HAP-1 (cell line): ENCODE measurements around the gene SGCA.

ENCODE experiments used
- DNase-seq, 2 experiments: peaks; one replicate each; pipeline ENCODE4 v3.0.0-alpha.2; 2016 to 2020; ENCODE audit warnings: low spot score in 2 of 2
- H3K27me3 ChIP-seq: fragments of 250-450 bp; sonication (Bioruptor Pico); 2 replicates; pipeline ENCODE4 v1.5.1; 2020; ENCODE audit warnings: low read depth, mild to moderate bottlenecking, moderate library complexity
- H3K36me3 ChIP-seq: fragments of 250-450 bp; sonication (Bioruptor Pico); replicated peaks from 2 replicates; pipeline ENCODE4 v1.5.1; 2020; ENCODE audit warnings: mild to moderate bottlenecking
- H3K4me1 ChIP-seq: fragments of 250-450 bp; sonication (Bioruptor Pico); 2 replicates; pipeline ENCODE4 v1.5.1; 2020; ENCODE audit warnings: mild to moderate bottlenecking
- H3K4me3 ChIP-seq: fragments of 250-450 bp; sonication (Bioruptor Pico); 2 replicates; pipeline ENCODE4 v1.5.1; 2020; ENCODE audit warnings: mild to moderate bottlenecking, moderate library complexity
- H3K9me3 ChIP-seq: fragments of 250-450 bp; sonication (Bioruptor Pico); 2 replicates; pipeline ENCODE4 v1.5.1; 2020; ENCODE audit warnings: mild to moderate bottlenecking, moderate library complexity
- in situ Hi-C: fragments of 300-500 bp; cut with MboI; formaldehyde crosslinking; loops from 3 replicates; pipeline ENCODE4 v1.14.3; 2020; ENCODE audit warnings: low sequenced_read_pairs, inconsistent platforms, mixed read lengths

Gene SGCA

DNA sequence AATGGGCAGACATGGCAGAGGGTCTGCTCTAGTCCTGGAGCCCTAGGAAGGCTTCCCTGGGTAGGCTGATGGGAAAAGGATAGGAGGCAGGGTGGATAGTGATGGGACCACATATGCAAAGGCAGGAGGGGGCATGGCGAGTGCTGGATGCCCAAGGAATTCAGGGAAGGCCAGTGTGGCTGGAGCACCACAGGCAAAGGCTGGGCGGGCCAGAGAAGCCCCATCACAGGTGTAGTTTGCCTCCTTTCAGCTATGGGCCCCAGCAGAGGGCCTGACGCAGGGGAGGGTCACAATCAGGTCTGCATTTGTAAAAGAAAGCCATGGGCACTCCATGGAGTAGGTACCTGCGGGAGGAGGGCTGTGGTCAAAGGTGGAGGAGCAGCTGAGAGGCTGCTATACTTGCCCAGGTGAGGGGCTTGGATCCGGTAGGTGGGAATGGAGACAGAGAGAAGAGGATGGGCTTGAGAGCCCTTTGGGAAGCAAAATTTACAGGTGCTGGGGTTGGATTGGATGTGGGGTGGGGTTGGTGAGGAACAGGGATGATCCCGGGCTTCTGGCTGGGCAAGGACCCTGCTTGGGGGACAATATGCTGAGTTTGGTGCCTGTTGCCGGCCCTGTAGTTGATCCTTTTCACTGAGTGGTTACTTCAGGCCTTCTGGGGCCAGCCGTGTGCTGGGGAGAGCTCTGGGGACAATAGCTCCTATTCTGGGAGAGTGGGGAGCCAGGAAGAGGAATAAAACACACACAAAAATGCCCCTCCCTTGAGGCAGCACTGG, 42.2 kb downstream of the SGCA start:
- Histone ChIP-seq H3K9me3 (no peaks in the 10 kb centered on the region), H3K4me3 (no peak overlapping the region), H3K36me3 (no peaks in the 10 kb centered on the region), H3K4me1 (peaks cover 4% of the 10 kb centered on the region; the same call in 1 of the 2 replicates), H3K27me3 (peaks cover 25% of the 10 kb centered on the region)
- no peak for DNase-seq
- in situ Hi-C loops: no loop called here

DNA sequence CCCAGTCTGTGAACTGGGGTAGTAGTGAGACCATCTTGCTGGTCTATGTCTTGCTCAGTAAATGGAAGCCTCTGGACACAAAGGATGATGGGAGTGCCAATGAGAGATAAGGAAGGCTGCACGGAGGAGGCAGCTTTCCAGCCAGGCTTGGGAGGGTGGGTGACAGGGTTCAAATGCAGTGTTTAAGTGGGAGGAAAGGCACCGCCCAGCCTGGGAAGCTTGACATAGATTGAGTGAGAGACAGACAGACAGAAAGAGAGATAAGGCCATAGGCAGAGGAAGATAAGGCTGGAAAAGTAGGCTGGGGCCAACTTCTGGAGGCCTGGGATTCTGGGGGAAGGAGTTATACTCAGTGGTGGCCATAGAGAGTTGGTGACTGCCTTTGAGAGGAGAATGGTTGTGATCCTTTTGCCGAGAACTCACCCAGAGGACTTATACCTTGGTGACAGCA, 42.8 kb downstream of the SGCA start:
- H3K4me1 ChIP-seq: peaks cover 4% of the 10 kb centered on the region; the same call in 1 of the 2 replicates
- no peaks in the 10 kb centered on the region for H3K36me3 ChIP-seq
- in situ Hi-C loops: no loop called here
- H3K27me3 ChIP-seq: peaks cover 20% of the 10 kb centered on the region
- no peak overlapping the region for H3K4me3 ChIP-seq
- H3K9me3 ChIP-seq: no peaks in the 10 kb centered on the region
- no peak for DNase-seq

DNA sequence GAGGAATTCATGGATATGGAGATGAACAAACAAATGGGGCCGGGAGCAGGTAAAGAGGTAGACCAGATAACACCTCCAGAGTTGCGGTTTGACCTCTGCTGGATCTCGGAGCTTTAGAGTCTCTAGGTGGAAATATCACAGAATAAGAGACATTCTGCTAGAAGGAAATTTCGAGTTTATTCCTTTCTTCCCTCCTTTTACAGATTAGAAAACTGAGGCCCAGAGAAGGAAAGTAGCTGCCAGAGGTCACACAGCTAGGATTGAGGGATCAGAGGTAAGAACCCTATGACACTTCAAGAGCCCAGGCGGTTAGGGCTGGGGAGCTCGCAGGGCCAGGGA, 43.3 kb downstream of the SGCA start:
- H3K36me3 ChIP-seq: no peaks in the 10 kb centered on the region
- peaks cover 20% of the 10 kb centered on the region for H3K27me3 ChIP-seq
- no peak overlapping the region for H3K4me3 ChIP-seq
- H3K9me3 ChIP-seq: no peaks in the 10 kb centered on the region
- no peak for DNase-seq
- in situ Hi-C loops: no loop called here
- peaks cover 4% of the 10 kb centered on the region; the same call in 1 of the 2 replicates for H3K4me1 ChIP-seq

DNA sequence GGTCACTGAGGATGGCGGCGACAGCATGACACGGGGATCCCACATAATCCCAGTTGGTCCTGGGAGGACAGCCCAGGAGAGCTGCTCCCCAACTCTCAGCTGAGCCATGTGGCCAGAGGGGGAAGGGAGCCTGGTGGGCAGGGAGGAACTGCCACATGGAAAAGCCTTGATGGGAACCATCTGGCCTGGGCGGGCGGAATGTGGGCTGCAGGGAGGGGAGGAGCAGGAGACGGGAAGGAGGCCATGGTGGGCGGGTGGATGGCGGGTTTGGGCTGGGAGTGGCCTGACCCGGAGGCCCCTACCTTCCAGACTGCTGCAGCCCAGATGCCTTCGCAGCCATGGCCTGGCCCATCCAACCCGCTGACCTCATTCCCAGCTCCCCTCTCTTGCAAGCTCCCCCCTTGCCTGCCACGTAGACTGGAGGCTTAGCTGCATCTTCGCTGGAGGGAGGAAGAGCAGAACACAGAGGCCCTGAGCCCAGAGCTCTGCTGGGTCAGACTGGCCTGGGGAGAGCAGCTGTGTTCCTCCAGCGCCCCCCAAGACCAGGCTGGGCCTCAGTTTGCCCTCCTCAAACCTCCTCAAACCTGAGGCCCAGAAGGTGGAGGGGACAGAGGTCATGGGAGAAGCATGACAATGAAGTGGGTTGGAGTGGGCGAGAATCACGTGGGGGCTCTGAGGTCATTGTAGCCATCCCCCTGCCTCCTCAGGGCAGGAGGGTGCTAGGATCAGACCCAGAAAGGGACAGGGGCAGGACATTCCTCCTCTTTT, 43.9 kb downstream of the SGCA start:
- Histone ChIP-seq H3K4me1 (peaks cover 4% of the 10 kb centered on the region; the same call in 1 of the 2 replicates), H3K9me3 (no peaks in the 10 kb centered on the region), H3K27me3 (peaks cover 16% of the 10 kb centered on the region), H3K4me3 (no peak overlapping the region), H3K36me3 (no peaks in the 10 kb centered on the region)
- in situ Hi-C loops: no loop called here
- DNase-seq: peak in 1 of 2 experiments; percentile 41

DNA sequence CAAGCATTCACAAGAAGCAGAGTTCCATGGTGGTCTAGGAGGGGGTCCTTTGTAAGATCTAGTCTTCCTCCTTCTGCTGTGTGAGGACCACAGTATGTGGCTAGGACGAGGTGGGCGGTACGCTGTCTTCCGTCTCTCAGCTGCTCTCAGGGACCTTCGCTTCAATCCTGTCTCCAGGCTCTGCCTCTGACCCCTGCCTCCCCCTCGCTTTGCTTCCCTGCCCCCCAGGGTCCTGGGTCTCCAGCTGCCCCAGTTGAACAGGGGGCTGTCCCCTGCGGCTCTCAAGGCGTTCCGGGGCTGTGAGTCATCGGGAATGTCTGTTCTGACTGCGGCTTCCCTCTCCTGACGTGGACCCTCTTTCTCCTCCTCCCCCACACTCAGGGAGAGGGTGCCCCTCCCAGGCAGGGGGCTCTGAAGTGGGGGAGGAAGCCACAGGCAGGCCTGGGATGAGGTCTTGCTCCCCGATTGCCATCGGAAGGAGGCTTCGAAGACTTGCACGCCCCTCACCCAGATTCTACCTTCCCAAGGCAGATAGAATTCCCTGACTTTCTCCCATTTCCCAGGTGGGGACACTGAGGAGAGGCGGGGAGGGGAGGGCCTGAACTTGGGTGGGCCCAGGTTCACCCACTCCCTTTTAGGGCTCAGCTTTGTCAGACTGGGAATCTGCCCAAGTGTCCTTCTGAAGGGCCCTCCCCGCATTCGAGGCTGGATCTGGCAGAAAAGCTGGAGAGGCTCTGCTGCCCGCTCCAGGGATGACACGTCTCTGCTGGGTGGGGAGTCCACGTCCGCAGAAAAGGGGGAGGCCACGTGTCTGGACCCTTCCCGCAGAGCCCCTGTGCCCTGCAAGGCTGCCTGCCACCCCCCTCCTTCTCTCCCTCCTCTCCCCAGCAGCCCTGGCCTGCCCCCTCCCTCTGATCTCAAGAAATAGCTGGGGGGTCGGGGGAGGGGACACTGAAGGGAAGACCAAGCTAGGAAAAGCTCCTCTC, 44.7 kb downstream of the SGCA start:
- H3K36me3 ChIP-seq: no peaks in the 10 kb centered on the region
- no peaks in the 10 kb centered on the region for H3K9me3 ChIP-seq
- peaks cover 7% of the 10 kb centered on the region; the same call in 1 of the 2 replicates for H3K27me3 ChIP-seq
- peak; percentile 4 to 52 for DNase-seq
- peaks cover 4% of the 10 kb centered on the region; the same call in 1 of the 2 replicates for H3K4me1 ChIP-seq
- in situ Hi-C loops: no loop called here
- no peak overlapping the region for H3K4me3 ChIP-seq

DNA sequence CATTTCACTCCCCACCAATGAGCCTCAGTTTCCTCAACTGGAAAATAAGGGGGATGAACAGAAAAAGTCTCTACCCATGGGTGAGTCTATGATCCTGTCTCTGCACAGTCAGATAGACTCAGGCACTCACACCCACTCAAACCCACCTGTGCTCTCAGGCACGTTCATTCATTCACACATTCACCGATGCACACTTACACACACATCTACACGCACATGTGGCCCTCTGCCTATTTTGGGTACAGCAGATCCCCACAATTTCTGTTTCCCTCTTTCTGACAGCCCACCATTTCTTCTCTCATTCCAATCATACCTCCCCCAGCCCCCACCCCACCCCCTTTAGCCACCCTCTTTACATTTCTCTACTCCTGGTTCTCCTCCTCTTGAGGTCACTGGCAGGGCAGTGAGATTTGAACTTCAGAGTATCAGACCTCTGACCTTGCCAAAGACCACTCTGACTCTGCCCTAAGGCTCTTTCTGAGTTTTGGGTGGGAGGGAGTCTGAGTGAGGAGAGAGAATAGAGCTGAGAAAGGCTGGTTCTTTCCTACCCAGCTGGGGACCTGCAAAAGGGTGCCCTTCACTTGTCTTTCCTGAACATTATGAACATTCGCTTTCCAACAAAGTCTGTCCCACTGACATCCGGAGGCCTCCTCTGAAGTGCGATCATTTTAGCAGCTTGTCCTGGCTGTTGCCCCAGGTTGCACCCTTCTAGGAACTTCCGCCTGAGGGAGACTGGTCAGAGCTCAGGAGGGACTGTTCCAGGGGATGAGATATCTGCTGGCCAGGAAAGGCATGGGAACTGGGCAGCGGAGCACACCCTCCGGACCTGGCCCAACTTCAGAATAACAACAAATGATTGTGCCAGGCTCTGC, 45.7 kb downstream of the SGCA start:
- H3K4me3 ChIP-seq: no peak overlapping the region
- in situ Hi-C loops: no loop called here

DNA sequence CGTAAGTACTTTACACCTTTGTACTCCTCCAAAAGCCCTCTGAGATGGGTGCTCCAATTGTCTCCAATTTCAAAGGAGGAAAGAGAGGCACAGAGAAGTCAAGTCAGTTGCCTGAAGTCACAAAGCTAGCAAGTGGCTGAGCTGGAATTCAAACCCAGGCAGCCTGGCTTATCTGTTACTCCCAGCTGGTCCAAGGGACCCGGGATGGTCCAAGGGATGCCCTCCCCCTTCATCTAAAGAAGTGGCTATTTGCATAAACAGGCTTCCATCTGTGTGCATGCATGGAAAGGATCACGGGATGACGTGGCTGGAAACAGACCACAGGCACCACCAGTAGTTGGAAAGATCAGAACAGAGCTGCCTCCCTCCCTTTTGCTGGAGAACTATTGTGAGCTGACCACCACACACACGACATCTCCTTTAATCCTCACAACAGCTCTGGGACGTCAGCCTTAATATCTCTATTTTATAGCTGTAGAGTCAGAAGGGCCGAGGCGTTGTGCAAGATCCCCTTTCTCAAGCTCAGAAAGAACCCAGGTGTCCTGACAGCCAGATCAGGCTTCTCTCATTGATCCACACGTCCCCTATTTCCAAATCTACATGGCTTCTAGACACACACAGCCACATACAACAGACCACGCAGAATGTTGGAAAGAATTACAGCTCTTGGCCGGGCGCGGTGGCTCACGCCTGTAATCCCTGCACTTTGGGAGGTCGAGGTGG, 46.5 kb downstream of the SGCA start:
- Histone ChIP-seq H3K4me1 (peaks cover 4% of the 10 kb centered on the region; the same call in 1 of the 2 replicates), H3K4me3 (no peak overlapping the region), H3K36me3 (no peaks in the 10 kb centered on the region), H3K27me3 (peaks cover 3% of the 10 kb centered on the region; the same call in 1 of the 2 replicates), H3K9me3 (no peaks in the 10 kb centered on the region)
- in situ Hi-C loops: no loop called here
- DNase-seq: no peak

More for the DNA sequence above, 45.7 kb downstream of the SGCA start:
- Histone ChIP-seq H3K36me3 (no peaks in the 10 kb centered on the region), H3K27me3 (peaks cover 3% of the 10 kb centered on the region; the same call in 1 of the 2 replicates), H3K4me1 (peaks cover 4% of the 10 kb centered on the region; the same call in 1 of the 2 replicates), H3K9me3 (no peaks in the 10 kb centered on the region)
- no peak for DNase-seq

DNA sequence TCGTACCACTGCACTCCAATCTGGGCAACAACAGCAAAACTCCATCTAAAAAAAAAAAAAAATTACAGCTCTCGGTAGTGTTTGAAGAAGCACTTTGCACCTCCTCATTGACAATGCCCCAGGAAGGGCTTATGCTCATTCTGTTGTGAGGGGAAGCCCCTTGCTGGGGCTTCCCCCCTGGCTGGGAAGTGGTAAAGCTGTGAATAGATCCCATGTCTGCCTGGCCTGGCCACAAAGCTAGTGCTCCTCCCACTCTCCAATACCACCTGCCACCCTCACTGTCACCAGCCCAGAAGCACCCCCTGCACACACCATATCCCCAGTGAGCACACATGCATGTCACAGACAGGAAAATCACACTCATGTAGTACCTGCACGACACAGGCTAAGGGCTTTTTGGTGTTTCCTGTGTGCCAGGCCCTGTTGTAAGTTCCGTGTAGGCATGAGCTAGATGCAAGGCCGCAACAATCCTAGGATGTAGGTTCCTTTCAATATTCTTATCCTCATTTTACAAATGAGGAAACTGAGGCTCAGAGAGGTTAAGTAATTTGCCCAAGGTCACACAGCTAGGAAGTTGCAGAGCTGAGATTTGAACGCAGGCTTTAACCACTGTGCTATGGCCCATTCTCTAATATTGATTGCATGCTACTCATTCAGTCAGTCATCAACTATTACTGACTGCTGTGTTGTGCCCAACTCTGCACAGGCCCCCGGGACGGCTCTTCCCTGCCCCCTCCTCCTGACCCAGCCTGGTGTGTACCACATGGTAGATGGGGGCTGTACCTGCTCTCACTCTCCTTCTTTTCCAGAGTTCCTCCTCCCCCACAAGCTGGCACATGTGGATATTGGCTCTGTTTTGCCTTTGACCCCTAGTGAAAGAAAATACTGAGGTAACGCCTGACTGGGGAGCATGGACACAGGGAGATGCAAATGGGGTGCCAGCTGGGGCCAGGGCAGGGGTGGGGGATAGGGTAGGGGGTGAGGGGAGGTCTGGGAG, 47.5 kb downstream of the SGCA start:
- H3K4me3 ChIP-seq: no peak overlapping the region
- H3K27me3 ChIP-seq: peaks cover 5% of the 10 kb centered on the region; the same call in 1 of the 2 replicates
- H3K36me3 ChIP-seq: no peaks in the 10 kb centered on the region
- in situ Hi-C loops: no loop called here
- H3K4me1 ChIP-seq: peaks cover 4% of the 10 kb centered on the region; the same call in 1 of the 2 replicates
- DNase-seq: peak in 1 of 2 experiments; percentile 43
- no peaks in the 10 kb centered on the region for H3K9me3 ChIP-seq

DNA sequence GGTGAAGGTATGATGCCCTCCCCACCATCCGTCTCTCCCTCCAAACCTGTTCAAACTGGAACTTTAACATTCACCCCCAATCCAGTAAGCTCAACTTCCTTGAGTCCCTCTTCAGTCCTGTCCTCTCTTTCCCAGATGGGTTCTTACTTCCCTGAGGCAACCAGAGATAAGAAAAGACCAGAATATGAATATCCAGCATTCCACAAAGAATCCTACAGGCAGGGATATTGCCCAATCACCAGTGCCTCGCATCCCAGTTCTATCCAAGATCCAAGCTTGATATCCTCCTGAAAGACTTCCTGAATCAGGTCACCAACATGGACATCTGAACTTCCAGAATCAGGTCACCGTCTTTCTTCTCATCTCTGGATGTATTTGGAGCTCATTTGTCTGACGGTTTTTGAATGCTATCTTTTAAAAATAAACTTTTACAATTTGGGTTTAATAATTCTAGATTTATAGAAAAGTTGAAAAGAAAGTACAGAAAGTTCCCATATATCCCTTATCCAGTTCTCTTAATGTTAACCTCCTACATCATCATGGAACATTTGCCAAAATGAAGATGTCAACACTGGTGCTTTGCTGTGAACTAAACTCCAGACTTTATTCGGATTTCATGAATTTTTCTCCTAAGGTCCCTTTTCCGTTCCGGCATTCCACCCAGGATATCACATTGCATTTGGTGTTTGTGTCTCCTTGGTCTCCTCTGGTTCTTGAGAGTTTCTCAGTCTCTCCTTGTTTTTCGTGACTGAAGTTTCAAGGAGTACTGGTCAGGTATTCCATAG, 49.4 kb downstream of the SGCA start:
- H3K4me1 ChIP-seq: peaks cover 3% of the 10 kb centered on the region
- DNase-seq: no peak

DNA sequence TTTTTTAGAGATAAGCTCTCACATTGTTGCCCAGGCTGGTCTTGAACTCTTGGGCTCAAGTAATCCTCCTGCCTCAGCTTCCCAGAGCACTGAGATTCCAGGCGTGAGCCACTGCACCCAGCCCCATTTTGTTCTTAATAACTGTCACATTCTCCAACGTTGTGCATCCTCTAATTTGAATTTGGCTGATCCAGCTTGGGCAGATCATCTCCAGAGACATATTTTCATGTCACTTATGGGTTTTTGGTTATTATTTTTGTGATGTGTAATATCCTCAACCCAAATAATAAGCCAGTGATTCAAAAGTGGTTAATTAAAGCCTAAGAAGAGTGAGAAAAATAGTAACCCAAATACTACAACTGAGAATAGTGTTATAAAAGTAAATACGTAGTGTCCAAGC, 51.8 kb downstream of the SGCA start:
- Histone ChIP-seq H3K36me3 (no peaks in the 10 kb centered on the region), H3K27me3 (peaks cover 5% of the 10 kb centered on the region; the same call in 1 of the 2 replicates), H3K9me3 (no peaks in the 10 kb centered on the region), H3K4me3 (no peak overlapping the region), H3K4me1 (peaks cover 3% of the 10 kb centered on the region; the same call in 1 of the 2 replicates)
- DNase-seq: no peak
- in situ Hi-C loops: no loop called here

More for the DNA sequence above, 49.4 kb downstream of the SGCA start:
- no peaks in the 10 kb centered on the region for H3K9me3 ChIP-seq
- no peaks in the 10 kb centered on the region for H3K36me3 ChIP-seq
- in situ Hi-C loops: no loop called here
- H3K4me3 ChIP-seq: no peak overlapping the region
- peaks cover 5% of the 10 kb centered on the region; the same call in 1 of the 2 replicates for H3K27me3 ChIP-seq
